ENCODE results near the gene ZNF695. TPM values are rescaled to one million over a fixed set of nuclear protein-coding genes. Genes with fewer than 3 reads are reported as not detected.

Gene ZNF695
- total RNA-seq, 2 experiments from 2014 or later: 9.8 to 13.7 TPM

DNA sequence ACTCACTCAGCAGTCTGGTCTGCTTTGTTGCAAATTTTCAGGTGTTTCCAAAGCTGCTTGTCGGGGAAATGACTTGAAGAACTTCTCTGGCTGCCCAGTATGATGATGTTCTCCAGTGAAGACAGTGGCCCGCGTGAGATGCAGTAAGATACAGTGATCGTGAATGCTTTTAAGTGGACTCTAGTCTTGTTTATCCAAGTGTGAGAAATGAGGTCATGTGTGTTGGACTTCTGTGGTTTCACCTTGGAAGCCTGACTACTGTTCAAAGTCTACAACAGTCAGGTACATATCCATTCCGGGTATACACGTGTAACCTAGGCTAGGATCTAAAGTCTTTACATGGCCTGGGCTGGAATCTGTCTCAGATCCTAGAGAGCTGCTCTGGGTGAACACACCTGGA is 29.1 kb downstream of the ZNF695 start:
- Histone ChIP-seq H3K4me3 (ENCODE audit: low read depth, low read length, poor library complexity, severe bottlenecking) (no peak overlapping the region), H3K27ac (ENCODE audit: low read depth, low read length, poor library complexity, severe bottlenecking) (no peak overlapping the region), H3K9me2 (ENCODE audit: insufficient read depth, low read length) (no peaks in the 10 kb centered on the region), H4K20me1 (ENCODE audit: insufficient read depth, low read length) (no peaks in the 10 kb centered on the region), H3K4me2 (ENCODE audit: low read length) (no peak overlapping the region), H3K4me1 (ENCODE audit: insufficient read depth, low read length, poor library complexity, severe bottlenecking) (no peaks in the 10 kb centered on the region), H3K9me3 (ENCODE audit: low read length) (no peaks in the 10 kb centered on the region), H2AFZ (ENCODE audit: low read length) (no peak overlapping the region), H3K79me2 (ENCODE audit: insufficient read depth, low read depth, low read length) (no peaks in the 10 kb centered on the region), H3K36me3 (ENCODE audit: insufficient read depth, low read length) (peaks cover 19% of the 10 kb centered on the region; the same call in 1 of the 2 replicates)
- TF ChIP-seq, protein P1, sequence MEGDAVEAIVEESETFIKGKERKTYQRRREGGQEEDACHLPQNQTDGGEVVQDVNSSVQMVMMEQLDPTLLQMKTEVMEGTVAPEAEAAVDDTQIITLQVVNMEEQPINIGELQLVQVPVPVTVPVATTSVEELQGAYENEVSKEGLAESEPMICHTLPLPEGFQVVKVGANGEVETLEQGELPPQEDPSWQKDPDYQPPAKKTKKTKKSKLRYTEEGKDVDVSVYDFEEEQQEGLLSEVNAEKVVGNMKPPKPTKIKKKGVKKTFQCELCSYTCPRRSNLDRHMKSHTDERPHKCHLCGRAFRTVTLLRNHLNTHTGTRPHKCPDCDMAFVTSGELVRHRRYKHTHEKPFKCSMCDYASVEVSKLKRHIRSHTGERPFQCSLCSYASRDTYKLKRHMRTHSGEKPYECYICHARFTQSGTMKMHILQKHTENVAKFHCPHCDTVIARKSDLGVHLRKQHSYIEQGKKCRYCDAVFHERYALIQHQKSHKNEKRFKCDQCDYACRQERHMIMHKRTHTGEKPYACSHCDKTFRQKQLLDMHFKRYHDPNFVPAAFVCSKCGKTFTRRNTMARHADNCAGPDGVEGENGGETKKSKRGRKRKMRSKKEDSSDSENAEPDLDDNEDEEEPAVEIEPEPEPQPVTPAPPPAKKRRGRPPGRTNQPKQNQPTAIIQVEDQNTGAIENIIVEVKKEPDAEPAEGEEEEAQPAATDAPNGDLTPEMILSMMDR (conservative IDR thresholded peaks at IDR 0.05; ENCODE audit: low read length): no peak
- TF ChIP-seq EZH2phosphoT487 (IDR thresholded peaks at IDR 0.05; ENCODE audit: borderline replicate concordance, low read depth, low read length): no peak
- BruUV-seq (replicated peaks): no TSS peak
- ChIA-PET CTCF (ENCODE audit: unreplicated experiment) (no interaction called here), POLR2A (no interaction called here)
- intact Hi-C loops (cut with micrococcal nuclease; ENCODE audit: unreplicated experiment): no loop called here
- no peak for DNase-seq (ENCODE audit: low spot score)

DNA sequence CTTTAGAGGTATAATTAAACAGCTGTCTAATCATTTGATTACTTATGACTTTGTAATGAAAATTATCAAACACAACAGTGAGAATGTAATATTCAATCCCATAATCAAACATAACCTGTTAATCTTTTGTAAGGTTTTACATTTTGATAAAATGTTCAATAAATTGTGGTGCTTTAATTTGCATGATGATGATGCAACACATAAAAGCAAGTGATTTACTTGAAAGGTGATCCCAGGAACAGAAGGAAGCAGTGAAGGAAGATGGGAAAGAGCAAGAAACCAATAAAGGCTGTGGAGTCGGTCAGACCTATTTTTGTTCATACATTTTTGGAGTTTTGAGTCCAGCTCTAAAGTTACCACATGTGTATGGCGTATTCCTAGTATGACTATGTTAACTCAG is 29.6 kb downstream of the ZNF695 start:
- Histone ChIP-seq H3K36me3 (ENCODE audit: insufficient read depth, low read length) (peaks cover 21% of the 10 kb centered on the region; the same call in 1 of the 2 replicates), H3K4me2 (ENCODE audit: low read length) (no peak overlapping the region), H4K20me1 (ENCODE audit: insufficient read depth, low read length) (no peaks in the 10 kb centered on the region), H3K9me2 (ENCODE audit: insufficient read depth, low read length) (no peaks in the 10 kb centered on the region), H3K9me3 (ENCODE audit: low read length) (no peaks in the 10 kb centered on the region), H3K4me1 (ENCODE audit: insufficient read depth, low read length, poor library complexity, severe bottlenecking) (no peaks in the 10 kb centered on the region), H2AFZ (ENCODE audit: low read length) (no peak overlapping the region), H3K4me3 (ENCODE audit: low read depth, low read length, poor library complexity, severe bottlenecking) (no peak overlapping the region), H3K27ac (ENCODE audit: low read depth, low read length, poor library complexity, severe bottlenecking) (no peak overlapping the region), H3K79me2 (ENCODE audit: insufficient read depth, low read depth, low read length) (no peaks in the 10 kb centered on the region)
- no peak for DNase-seq (ENCODE audit: low spot score)
- BruUV-seq (replicated peaks): no TSS peak
- TF ChIP-seq EZH2phosphoT487 (IDR thresholded peaks at IDR 0.05; ENCODE audit: borderline replicate concordance, low read depth, low read length): no peak
- TF ChIP-seq, protein P1 (conservative IDR thresholded peaks at IDR 0.05; ENCODE audit: low read length): no peak
- ChIA-PET POLR2A (interaction anchor here (1.1 kb wide), 1 partner anchor 232 kb away, joined by 3 read pairs; no protein-coding TSS in a partner anchor), CTCF (ENCODE audit: unreplicated experiment) (no interaction called here)
- intact Hi-C loops (cut with micrococcal nuclease; ENCODE audit: unreplicated experiment): no loop called here

DNA sequence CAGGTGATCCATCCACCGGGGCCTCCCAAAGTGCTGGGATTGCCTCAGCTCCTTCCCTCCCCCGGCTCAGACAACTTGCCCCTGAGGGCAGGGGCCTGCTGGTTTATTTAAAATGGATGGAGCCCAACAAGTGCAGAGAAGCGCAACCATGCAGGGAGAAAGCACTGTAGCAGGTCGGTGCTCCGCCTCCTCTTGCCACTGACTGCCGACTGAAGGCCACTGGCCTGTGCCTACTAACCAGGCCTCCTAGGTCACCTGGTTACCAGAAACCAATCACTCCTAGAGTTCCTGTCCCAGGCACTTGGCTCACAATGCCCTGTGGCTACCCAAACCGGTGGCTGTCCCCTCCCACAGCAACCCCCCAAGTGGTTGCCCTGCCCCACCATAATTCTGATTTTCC is 35.9 kb downstream of the ZNF695 start:
- no peak for DNase-seq (ENCODE audit: low spot score)
- H3K9me2 ChIP-seq (ENCODE audit: insufficient read depth, low read length): no peaks in the 10 kb centered on the region
- no peak for TF ChIP-seq EZH2phosphoT487 (IDR thresholded peaks at IDR 0.05; ENCODE audit: borderline replicate concordance, low read depth, low read length)
- TF ChIP-seq, protein P1 (conservative IDR thresholded peaks at IDR 0.05; ENCODE audit: low read length): no peak
- no peak overlapping the region for H2AFZ ChIP-seq (ENCODE audit: low read length)
- H3K4me3 ChIP-seq (ENCODE audit: low read depth, low read length, poor library complexity, severe bottlenecking): no peak overlapping the region
- H4K20me1 ChIP-seq (ENCODE audit: insufficient read depth, low read length): no peaks in the 10 kb centered on the region
- ChIA-PET POLR2A (interaction anchor here (0.5 to 1.4 kb wide), 3 partner anchors 16 to 376 kb away, joined by 3 to 4 read pairs (median 4); no protein-coding TSS in a partner anchor), CTCF (ENCODE audit: unreplicated experiment) (no interaction called here)
- no peaks in the 10 kb centered on the region for H3K4me1 ChIP-seq (ENCODE audit: insufficient read depth, low read length, poor library complexity, severe bottlenecking)
- intact Hi-C loops (cut with micrococcal nuclease; ENCODE audit: unreplicated experiment): no loop called here
- H3K79me2 ChIP-seq (ENCODE audit: insufficient read depth, low read depth, low read length): no peaks in the 10 kb centered on the region
- peaks cover 18% of the 10 kb centered on the region for H3K9me3 ChIP-seq (ENCODE audit: low read length)
- H3K36me3 ChIP-seq (ENCODE audit: insufficient read depth, low read length): 0 out of 2 replicates have a peak, but pooled peaks cover 5% of the 10 kb centered on the region
- no peak overlapping the region for H3K27ac ChIP-seq (ENCODE audit: low read depth, low read length, poor library complexity, severe bottlenecking)
- H3K4me2 ChIP-seq (ENCODE audit: low read length): no peak overlapping the region
- BruUV-seq (replicated peaks): no TSS peak

Measured in OCI-LY7 (cell line).